ENCODE data around the gene ZNF496. TPM values are rescaled to one million over a fixed set of nuclear protein-coding genes. Genes with fewer than 3 reads are reported as not detected.

ZNF496 gene
- total RNA-seq, 1 donor from 2014 or later = 64.2 TPM

GRCh38 chr1:247338723-247339275, 7.1 kb upstream of the ZNF496 start:
- no peak for TF ChIP-seq CTCF (conservative IDR thresholded peaks at IDR 0.05)
- peaks cover 27% of the 10 kb centered on the region for H3K36me3 Mint-ChIP-seq (ENCODE audit: low read depth)
- no peak overlapping the region for H3K4me3 Mint-ChIP-seq
- no peak for DNase-seq (ENCODE audit: low read depth, low spot score)
- H3K27me3 Mint-ChIP-seq (ENCODE audit: low read depth) = no peaks in the 10 kb centered on the region
- no peaks in the 10 kb centered on the region for H3K9me3 Mint-ChIP-seq
- H3K4me1 Mint-ChIP-seq = peaks cover 53% of the 10 kb centered on the region
- H3K27ac Mint-ChIP-seq (ENCODE audit: unreplicated experiment) = no peak overlapping the region

GRCh38 chr1:247337961-247338360, 6.3 kb upstream of the ZNF496 start:
- DNase-seq (ENCODE audit: low read depth, low spot score) = no peak
- Mint-ChIP-seq H3K4me3 (peak overlapping the region; percentile 32), H3K27ac (ENCODE audit: unreplicated experiment) (peak overlapping the region; percentile 69), H3K36me3 (ENCODE audit: low read depth) (peaks cover 31% of the 10 kb centered on the region), H3K4me1 (peaks cover 59% of the 10 kb centered on the region), H3K27me3 (ENCODE audit: low read depth) (no peaks in the 10 kb centered on the region), H3K9me3 (no peaks in the 10 kb centered on the region)
- TF ChIP-seq CTCF (conservative IDR thresholded peaks at IDR 0.05) = no peak

- H3K27ac Mint-ChIP-seq (ENCODE audit: unreplicated experiment) = no peak overlapping the region
- no peaks in the 10 kb centered on the region for H3K9me3 Mint-ChIP-seq
- TF ChIP-seq CTCF (conservative IDR thresholded peaks at IDR 0.05) = no peak
- H3K4me3 Mint-ChIP-seq = no peak overlapping the region
- no peaks in the 10 kb centered on the region for H3K27me3 Mint-ChIP-seq (ENCODE audit: low read depth)
- peaks cover 58% of the 10 kb centered on the region for H3K4me1 Mint-ChIP-seq
- peaks cover 28% of the 10 kb centered on the region for H3K36me3 Mint-ChIP-seq (ENCODE audit: low read depth)
- DNase-seq (ENCODE audit: low read depth, low spot score) = no peak
Observed at GRCh38 chr1:247337250-247337746, 5.6 kb upstream of the ZNF496 start.

- H3K36me3 Mint-ChIP-seq (ENCODE audit: low read depth) = peaks cover 26% of the 10 kb centered on the region
- H3K9me3 Mint-ChIP-seq = no peaks in the 10 kb centered on the region
- peak overlapping the region; percentile 33 for H3K4me3 Mint-ChIP-seq
- peak overlapping the region; percentile 53 for H3K27ac Mint-ChIP-seq (ENCODE audit: unreplicated experiment)
- peaks cover 54% of the 10 kb centered on the region for H3K4me1 Mint-ChIP-seq
- no peaks in the 10 kb centered on the region for H3K27me3 Mint-ChIP-seq (ENCODE audit: low read depth)
- DNase-seq (ENCODE audit: low read depth, low spot score) = no peak
- no peak for TF ChIP-seq CTCF (conservative IDR thresholded peaks at IDR 0.05)
Observed at GRCh38 chr1:247336390-247336789, 4.7 kb upstream of the ZNF496 start.

- no peaks in the 10 kb centered on the region for H3K27me3 Mint-ChIP-seq (ENCODE audit: low read depth)
- H3K27ac Mint-ChIP-seq (ENCODE audit: unreplicated experiment) = peak overlapping the region; percentile 53
- TF ChIP-seq CTCF (conservative IDR thresholded peaks at IDR 0.05) = no peak
- no peaks in the 10 kb centered on the region for H3K9me3 Mint-ChIP-seq
- DNase-seq (ENCODE audit: low read depth, low spot score) = no peak
- peaks cover 53% of the 10 kb centered on the region for H3K4me1 Mint-ChIP-seq
- peak overlapping the region; percentile 45 for H3K4me3 Mint-ChIP-seq
- peaks cover 26% of the 10 kb centered on the region for H3K36me3 Mint-ChIP-seq (ENCODE audit: low read depth)
Observed at GRCh38 chr1:247335882-247336281, 4.2 kb upstream of the ZNF496 start.
